ENCODE data around the gene PPFIBP2. TPM values are rescaled to one million over a fixed set of nuclear protein-coding genes. Genes with fewer than 3 reads are reported as not detected.

PPFIBP2 gene
- total RNA-seq, 4 donors from 2014 or later, result 28.1 to 61.1 (median 49.4) TPM

DNA sequence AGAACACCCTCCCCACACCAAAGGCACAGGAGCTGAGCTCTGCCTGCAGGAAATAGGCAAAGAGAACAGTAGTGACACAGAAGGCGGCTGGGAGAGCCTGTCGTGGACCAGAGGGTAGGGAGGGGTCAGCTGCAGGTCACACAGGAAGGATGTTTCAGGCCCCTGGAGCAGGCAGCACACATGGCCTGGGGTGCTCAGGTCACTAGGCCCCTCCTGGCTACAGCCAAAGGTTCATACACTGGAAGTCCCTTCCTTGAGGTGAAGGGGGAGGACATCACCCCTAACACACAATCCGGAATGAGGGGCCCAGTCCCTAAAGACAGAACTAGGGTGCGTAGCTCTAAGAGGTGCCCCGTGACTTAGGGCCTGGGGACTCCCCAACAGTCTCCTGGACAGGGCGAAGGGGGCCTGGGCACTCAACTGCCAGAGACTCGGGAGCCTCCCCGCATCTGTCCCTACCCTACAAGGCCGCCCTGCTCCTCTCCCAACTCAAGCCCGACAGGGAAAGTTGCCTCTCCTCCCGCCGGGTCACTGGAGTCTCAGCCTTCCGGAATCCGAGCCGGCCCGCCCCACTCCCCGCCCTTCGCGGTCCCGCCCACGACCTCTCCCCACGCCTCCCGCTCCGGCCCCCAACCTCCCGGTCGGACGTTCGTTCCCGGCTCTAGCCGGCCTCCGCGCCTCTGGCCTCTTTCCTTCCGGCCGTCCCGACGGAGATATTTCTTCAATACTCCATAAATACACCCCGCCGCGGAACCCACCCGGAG is 159.3 kb downstream of the PPFIBP2 start, which contains the start of gene CYB5R2:
Gene CYB5R2, minus strand, starts transcription at position 541 of the 764 bp plus-strand sequence. CDS start 675 bp downstream, outside the sequence.
- 40% methylated on average over 1 of the region's 40 CpGs; no CpG with 5 or more reads in 1 of the 2 donors for WGBS, 2 donors

DNA sequence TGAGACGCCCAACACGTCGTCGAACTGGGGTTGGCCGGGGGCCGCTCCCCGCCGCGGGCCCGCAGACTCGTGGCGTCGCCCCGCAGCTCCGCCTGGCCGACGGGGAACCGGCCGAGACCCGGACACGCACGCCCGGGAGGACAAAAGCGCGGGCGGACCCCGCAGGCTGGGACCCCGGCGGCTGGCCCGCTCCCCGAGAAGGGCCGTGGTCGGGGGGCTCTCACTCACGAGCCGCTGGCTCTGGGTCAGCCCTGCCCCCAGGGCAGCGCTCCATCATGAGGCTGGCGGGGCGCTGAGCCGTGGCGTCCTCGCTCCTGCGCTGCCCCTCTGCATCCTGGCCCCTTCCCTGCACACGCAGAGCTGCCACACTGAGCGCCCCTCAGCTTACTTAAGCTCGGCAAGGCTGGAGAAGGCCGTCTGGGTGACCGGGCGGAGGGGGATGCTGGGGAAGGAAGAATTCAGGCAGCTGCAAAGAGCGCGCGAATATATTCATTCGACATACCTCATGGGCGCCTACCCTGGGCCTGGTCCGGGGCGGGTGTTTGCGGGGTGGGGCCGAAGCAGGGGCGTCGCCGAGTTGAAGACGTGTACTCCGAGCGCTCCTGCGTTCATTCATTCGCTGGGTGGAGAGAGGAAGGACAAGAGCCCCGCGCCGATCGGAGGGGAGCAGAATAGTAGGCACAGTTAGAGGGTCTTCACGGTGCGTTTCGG is 160.1 kb downstream of the PPFIBP2 start:
- Histone ChIP-seq H3K4me1 (peaks cover 15 to 69% (median 18%) of the 10 kb centered on the region in 3 donors), H3K27me3 (peaks cover 0 to 40% (median 0%) of the 10 kb centered on the region in 4 donors), H3K9me3 (no peaks in the 10 kb centered on the region), H3K27ac (peak overlapping the region; percentile 77 to 90 (median 83)), H3K4me3 (peak overlapping the region; percentile 46 to 75 (median 63)), H3K36me3 (no peaks in the 10 kb centered on the region)
- WGBS, 2 donors, result 1 to 2% methylated on average over 18 to 23 of the region's 72 CpGs
- DNase-seq, result no peak
- TF ChIP-seq, protein P1, sequence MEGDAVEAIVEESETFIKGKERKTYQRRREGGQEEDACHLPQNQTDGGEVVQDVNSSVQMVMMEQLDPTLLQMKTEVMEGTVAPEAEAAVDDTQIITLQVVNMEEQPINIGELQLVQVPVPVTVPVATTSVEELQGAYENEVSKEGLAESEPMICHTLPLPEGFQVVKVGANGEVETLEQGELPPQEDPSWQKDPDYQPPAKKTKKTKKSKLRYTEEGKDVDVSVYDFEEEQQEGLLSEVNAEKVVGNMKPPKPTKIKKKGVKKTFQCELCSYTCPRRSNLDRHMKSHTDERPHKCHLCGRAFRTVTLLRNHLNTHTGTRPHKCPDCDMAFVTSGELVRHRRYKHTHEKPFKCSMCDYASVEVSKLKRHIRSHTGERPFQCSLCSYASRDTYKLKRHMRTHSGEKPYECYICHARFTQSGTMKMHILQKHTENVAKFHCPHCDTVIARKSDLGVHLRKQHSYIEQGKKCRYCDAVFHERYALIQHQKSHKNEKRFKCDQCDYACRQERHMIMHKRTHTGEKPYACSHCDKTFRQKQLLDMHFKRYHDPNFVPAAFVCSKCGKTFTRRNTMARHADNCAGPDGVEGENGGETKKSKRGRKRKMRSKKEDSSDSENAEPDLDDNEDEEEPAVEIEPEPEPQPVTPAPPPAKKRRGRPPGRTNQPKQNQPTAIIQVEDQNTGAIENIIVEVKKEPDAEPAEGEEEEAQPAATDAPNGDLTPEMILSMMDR (IDR thresholded peaks at IDR 0.05), result no peak
- peak in 2 of 4 donors; percentile 9 to 27 for TF ChIP-seq POLR2A (IDR thresholded peaks at IDR 0.05)
- intact Hi-C loops (cut with DNase I), result no loop called here

More for the DNA sequence above, 159.3 kb downstream of the PPFIBP2 start, which contains the start of gene CYB5R2:
- Histone ChIP-seq H3K27me3 (peaks cover 0 to 40% (median 0%) of the 10 kb centered on the region in 4 donors), H3K27ac (peak within 1 kb of the TSS; percentile 77 to 90 (median 83)), H3K9me3 (no peaks in the 10 kb centered on the region), H3K4me1 (peaks cover 18 to 77% (median 18%) of the 10 kb centered on the region in 3 donors), H3K4me3 (peak within 1 kb of the TSS; percentile 46 to 75 (median 63)), H3K36me3 (peaks cover 0 to 6% (median 0%) of the 10 kb centered on the region in 3 donors)
- intact Hi-C loops (cut with DNase I), result no loop called here
- no peak for DNase-seq
- TF ChIP-seq, protein P1 (IDR thresholded peaks at IDR 0.05), result no peak
- TF ChIP-seq POLR2A (IDR thresholded peaks at IDR 0.05), result peak in 1 of 4 donors; percentile 54

DNA sequence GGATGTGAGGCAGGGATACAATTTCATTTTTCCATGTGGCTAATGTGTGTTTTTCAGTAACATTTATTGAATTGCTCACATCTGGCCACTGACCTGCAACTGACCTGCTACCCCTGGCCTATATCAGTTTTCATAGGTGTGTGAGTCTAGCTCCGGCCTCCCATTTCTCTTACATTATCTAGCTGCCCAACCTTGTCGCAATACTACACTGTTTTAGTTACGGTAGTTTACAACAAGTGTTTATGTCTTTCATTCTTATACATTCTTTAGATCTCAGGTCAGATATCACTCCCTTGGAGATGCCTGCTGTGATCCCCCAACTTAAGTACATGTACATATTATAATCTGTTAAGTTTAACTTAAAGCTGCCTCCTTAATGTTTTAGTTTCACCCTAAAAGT is 161.8 kb downstream of the PPFIBP2 start:
- H3K4me1 ChIP-seq, result peaks cover 15 to 52% (median 18%) of the 10 kb centered on the region in 3 donors
- H3K27ac ChIP-seq, result no peak overlapping the region
- H3K27me3 ChIP-seq, result peaks cover 0 to 40% (median 0%) of the 10 kb centered on the region in 4 donors
- TF ChIP-seq, protein P1 (IDR thresholded peaks at IDR 0.05), result no peak
- no peak for TF ChIP-seq POLR2A (IDR thresholded peaks at IDR 0.05)
- no peak overlapping the region for H3K4me3 ChIP-seq
- 72 to 94% methylated on average over 3 of the region's 3 CpGs for WGBS, 2 donors
- no peak for DNase-seq
- no peaks in the 10 kb centered on the region for H3K9me3 ChIP-seq
- intact Hi-C loops (cut with DNase I), result no loop called here
- no peaks in the 10 kb centered on the region for H3K36me3 ChIP-seq

GRCh38 chr11:7677071-7677470 is 163.3 kb downstream of the PPFIBP2 start:
- H3K27ac ChIP-seq, result no peak overlapping the region
- no peaks in the 10 kb centered on the region for H3K9me3 ChIP-seq
- WGBS, 2 donors, result 27 to 39% methylated on average over 5 of the region's 5 CpGs

More at GRCh38 chr11:7677071-7677470, 163.3 kb downstream of the PPFIBP2 start:
- peaks cover 15 to 37% (median 18%) of the 10 kb centered on the region in 3 donors for H3K4me1 ChIP-seq
- H3K4me3 ChIP-seq, result no peak overlapping the region
- TF ChIP-seq POLR2A (IDR thresholded peaks at IDR 0.05), result no peak
- TF ChIP-seq, protein P1 (IDR thresholded peaks at IDR 0.05), result peak in 1 of 6 experiments; percentile 8
- peaks cover 0 to 28% (median 0%) of the 10 kb centered on the region in 4 donors for H3K27me3 ChIP-seq
- DNase-seq, result no peak
- no peaks in the 10 kb centered on the region for H3K36me3 ChIP-seq
- intact Hi-C loops (cut with DNase I), result no loop called here

Measured in esophagus squamous epithelium (tissue), 5 donors.